Gastrocnemius medialis (tissue), 4 donors: ENCODE data around the gene SLC35D3. TPM values are rescaled to one million over a fixed set of nuclear protein-coding genes. Genes with fewer than 3 reads are reported as not detected.
"Not testable (repeated sequence)": the region's sequence is repeated elsewhere in the genome, so short reads cannot be mapped to it uniquely, and the experiment has no call there.

ENCODE experiments used
- ATAC-seq, 2 donors: fragments of 150-250 bp; one replicate each; pipeline ENCODE4 v1.9.1; 2016
- DNase-seq, 2 donors: peaks; one replicate each; pipeline ENCODE4 v3.0.0-alpha.2; 2019
- H3K27ac ChIP-seq, 4 donors: fragments of 200-600 bp; sonication (generic); 1 replicate in 1 of 4; 2 replicates in 3 of 4; pipeline ENCODE4 v1.5.1; 2016 to 2018; ENCODE audit warnings: mild to moderate bottlenecking in 2 of 4, moderate library complexity in 1 of 4
- H3K27me3 ChIP-seq, 3 donors: fragments of 200-600 bp; sonication (generic) in 2 of 3; 1 replicate in 1 of 3; 2 replicates in 2 of 3; pipeline versions ENCODE4 v1.5.1 to v1.6.0; 2016 to 2019; ENCODE audit warnings: mild to moderate bottlenecking in 1 of 3, moderate library complexity in 1 of 3
- H3K36me3 ChIP-seq, 2 donors: fragments of 200-600 bp; sonication (generic) in 1 of 2; one replicate each; pipeline ENCODE4 v1.5.1; 2017 to 2018
- H3K4me1 ChIP-seq, 2 donors: fragments of 200-600 bp; sonication (generic) in 1 of 2; one replicate each; pipeline ENCODE4 v1.5.1; 2016 to 2017; ENCODE audit warnings: mild to moderate bottlenecking in 2 of 2
- H3K4me3 ChIP-seq, 4 donors: fragments of 200-600 bp; sonication (generic) in 3 of 4; 1 replicate in 1 of 4; 2 replicates in 3 of 4; pipeline ENCODE4 v1.5.1; 2016 to 2019; ENCODE audit warnings: mild to moderate bottlenecking in 2 of 4
- H3K9me3 ChIP-seq, 3 donors: fragments of 200-600 bp; sonication (generic) in 2 of 3; 1 replicate in 1 of 3; 2 replicates in 2 of 3; pipeline ENCODE4 v1.5.1; 2016 to 2019
- CTCF ChIP-seq, 5 experiments: fragments of 450-650 bp in 3 of 5; fragments of 200-600 bp in 2 of 5; sonication (generic) in 2 of 5; IDR thresholded peaks in 4 of 5; conservative IDR thresholded peaks in 1 of 5; 1 replicate in 4 of 5; 2 replicates in 1 of 5; pipeline ENCODE4 v1.5.1; 2016 to 2019; ENCODE audit warnings: antibody characterized with exemption in 5 of 5, mild to moderate bottlenecking in 3 of 5, moderate library complexity in 3 of 5
- POLR2A ChIP-seq, 2 donors: fragments of 450-650 bp; IDR thresholded peaks; one replicate each; pipeline ENCODE4 v1.6.1; 2017; ENCODE audit warnings: antibody characterized with exemption in 2 of 2, mild to moderate bottlenecking in 2 of 2, moderate library complexity in 2 of 2
- in situ Hi-C, 4 donors: fragments of 200-750 bp; cut with MboI; loops; one replicate each; pipeline versions ENCODE4 v1.15.0 to v1.8.0; 2017; ENCODE audit warnings: low sequenced_read_pairs in 4 of 4
- intact Hi-C: fragments of 100-400 bp; cut with DNase I; formaldehyde crosslinking; loops from one replicate; pipeline ENCODE4 v1.15.1; 2023; ENCODE audit warnings: low total_unique reads
- total RNA-seq, 4 donors: library from RNA; depleted of rRNA; stranded (reverse); fragments of >200 nt; gene quantifications; one replicate each; pipeline versions ENCODE4 v1.1.0 to v1.2.3, GENCODE V29; 2016

Gene SLC35D3
- total RNA-seq, 4 donors from 2014 or later: not detected

- Histone ChIP-seq H3K4me3 (no peak overlapping the region), H3K9me3 (no peaks in the 10 kb centered on the region), H3K27ac (no peak overlapping the region), H3K36me3 (no peaks in the 10 kb centered on the region), H3K27me3 (no peaks in the 10 kb centered on the region), H3K4me1 (no peaks in the 10 kb centered on the region)
- no peak for DNase-seq
- no peak for ATAC-seq
- TF ChIP-seq POLR2A (IDR thresholded peaks at IDR 0.05): no peak
- TF ChIP-seq CTCF (IDR thresholded peaks at IDR 0.05 in 4 of 5, conservative IDR thresholded peaks at IDR 0.05 in 1 of 5): no peak
- intact Hi-C loops: no loop called here
- in situ Hi-C loops: no loop called here
Observed at GRCh38 chr6:136890986-136891385, 31.1 kb upstream of the SLC35D3 start.

- Histone ChIP-seq H3K27ac (no peak overlapping the region), H3K27me3 (no peaks in the 10 kb centered on the region), H3K4me1 (no peaks in the 10 kb centered on the region), H3K4me3 (no peak overlapping the region), H3K9me3 (no peaks in the 10 kb centered on the region), H3K36me3 (no peaks in the 10 kb centered on the region)
- TF ChIP-seq CTCF (IDR thresholded peaks at IDR 0.05 in 4 of 5, conservative IDR thresholded peaks at IDR 0.05 in 1 of 5): no peak
- TF ChIP-seq POLR2A (IDR thresholded peaks at IDR 0.05): no peak
- no peak for ATAC-seq
- intact Hi-C loops (no loop called here), in situ Hi-C loops (no loop called here)
- DNase-seq: no peak
Observed at GRCh38 chr6:136893187-136893586, 28.9 kb upstream of the SLC35D3 start.

- in situ Hi-C loops: no loop called here
Observed at GRCh38 chr6:136895901-136896300, 26.2 kb upstream of the SLC35D3 start.

GRCh38 chr6:136897071-136897470 lies 25.0 kb upstream of the SLC35D3 start:
- in situ Hi-C loops (no loop called here), intact Hi-C loops (no loop called here)
- Histone ChIP-seq H3K4me1 (peaks cover 0 to 4% of the 10 kb centered on the region in 2 donors), H3K27ac (no peak overlapping the region), H3K9me3 (no peaks in the 10 kb centered on the region), H3K36me3 (peaks cover 0 to 6% of the 10 kb centered on the region in 2 donors), H3K27me3 (no peaks in the 10 kb centered on the region), H3K4me3 (no peak overlapping the region)
- no peak for DNase-seq
- ATAC-seq: no peak
- TF ChIP-seq POLR2A (IDR thresholded peaks at IDR 0.05) (no peak), CTCF (IDR thresholded peaks at IDR 0.05 in 4 of 5, conservative IDR thresholded peaks at IDR 0.05 in 1 of 5) (no peak)

More at GRCh38 chr6:136895901-136896300, 26.2 kb upstream of the SLC35D3 start:
- Histone ChIP-seq H3K4me1 (no peaks in the 10 kb centered on the region), H3K36me3 (peaks cover 0 to 6% of the 10 kb centered on the region in 2 donors), H3K27me3 (no peaks in the 10 kb centered on the region), H3K27ac (no peak overlapping the region), H3K4me3 (no peak overlapping the region), H3K9me3 (no peaks in the 10 kb centered on the region)
- DNase-seq (no peak), ATAC-seq (no peak)
- TF ChIP-seq CTCF (IDR thresholded peaks at IDR 0.05 in 4 of 5, conservative IDR thresholded peaks at IDR 0.05 in 1 of 5): no peak
- TF ChIP-seq POLR2A (IDR thresholded peaks at IDR 0.05): no peak
- intact Hi-C loops: no loop called here

GRCh38 chr6:136901212-136901784 lies 20.8 kb upstream of the SLC35D3 start:
- DNase-seq: no peak
- TF ChIP-seq POLR2A (IDR thresholded peaks at IDR 0.05) (no peak), CTCF (IDR thresholded peaks at IDR 0.05 in 4 of 5, conservative IDR thresholded peaks at IDR 0.05 in 1 of 5) (no peak)
- Histone ChIP-seq H3K27ac (no peak overlapping the region), H3K9me3 (no peaks in the 10 kb centered on the region), H3K27me3 (no peaks in the 10 kb centered on the region), H3K4me1 (peaks cover 0 to 4% of the 10 kb centered on the region in 2 donors), H3K36me3 (peaks cover 3 to 6% of the 10 kb centered on the region in 2 donors), H3K4me3 (no peak overlapping the region)
- intact Hi-C loops (no loop called here), in situ Hi-C loops (no loop called here)
- ATAC-seq: no peak

- H3K27ac ChIP-seq, ATAC-seq, H3K9me3 ChIP-seq, intact Hi-C loops, DNase-seq, H3K27me3 ChIP-seq, in situ Hi-C loops, H3K36me3 ChIP-seq, H3K4me1 ChIP-seq, H3K4me3 ChIP-seq: not testable (repeated sequence)
Observed at GRCh38 chr6:136904477-136904876, 17.6 kb upstream of the SLC35D3 start.
